Muscle layer of duodenum (tissue), 2 donors: ENCODE data around the gene YWHAE.
"Not testable (repeated sequence)": the region's sequence is repeated elsewhere in the genome, so short reads cannot be mapped to it uniquely, and the experiment has no call there.

Experiments used
- H3K27ac ChIP-seq: one replicate; pipeline ENCODE4 v1.7.0; 2013; ENCODE audit warnings: mild to moderate bottlenecking, low read length
- H3K27me3 ChIP-seq: one replicate; pipeline ENCODE4 v1.7.0; 2013; ENCODE audit warnings: low read depth, mild to moderate bottlenecking, control low read depth, low read length
- H3K36me3 ChIP-seq, 2 donors: one replicate each; pipeline ENCODE4 v1.7.0; 2013; ENCODE audit warnings: low read length in 2 of 2, control low read depth in 1 of 2, mild to moderate bottlenecking in 1 of 2; ENCODE audit not compliant: insufficient read depth in 2 of 2, control insufficient read depth in 1 of 2
- H3K4me1 ChIP-seq, 2 donors: one replicate each; pipeline ENCODE4 v1.7.0; 2013; ENCODE audit warnings: low read length in 2 of 2, mild to moderate bottlenecking in 2 of 2, control low read depth in 1 of 2, moderate library complexity in 1 of 2; ENCODE audit not compliant: insufficient read depth in 2 of 2, control insufficient read depth in 1 of 2
- H3K4me3 ChIP-seq, 2 donors: one replicate each; pipeline ENCODE4 v1.7.0; 2013; ENCODE audit warnings: low read length in 2 of 2, low read depth in 1 of 2, mild to moderate bottlenecking in 1 of 2
- H3K9me3 ChIP-seq, 2 donors: one replicate each; pipeline ENCODE4 v1.7.0; 2013; ENCODE audit warnings: low read length in 2 of 2, control low read depth in 1 of 2, mild to moderate bottlenecking in 1 of 2; ENCODE audit not compliant: control insufficient read depth in 1 of 2
- donor health status: healthy.

YWHAE gene

DNA sequence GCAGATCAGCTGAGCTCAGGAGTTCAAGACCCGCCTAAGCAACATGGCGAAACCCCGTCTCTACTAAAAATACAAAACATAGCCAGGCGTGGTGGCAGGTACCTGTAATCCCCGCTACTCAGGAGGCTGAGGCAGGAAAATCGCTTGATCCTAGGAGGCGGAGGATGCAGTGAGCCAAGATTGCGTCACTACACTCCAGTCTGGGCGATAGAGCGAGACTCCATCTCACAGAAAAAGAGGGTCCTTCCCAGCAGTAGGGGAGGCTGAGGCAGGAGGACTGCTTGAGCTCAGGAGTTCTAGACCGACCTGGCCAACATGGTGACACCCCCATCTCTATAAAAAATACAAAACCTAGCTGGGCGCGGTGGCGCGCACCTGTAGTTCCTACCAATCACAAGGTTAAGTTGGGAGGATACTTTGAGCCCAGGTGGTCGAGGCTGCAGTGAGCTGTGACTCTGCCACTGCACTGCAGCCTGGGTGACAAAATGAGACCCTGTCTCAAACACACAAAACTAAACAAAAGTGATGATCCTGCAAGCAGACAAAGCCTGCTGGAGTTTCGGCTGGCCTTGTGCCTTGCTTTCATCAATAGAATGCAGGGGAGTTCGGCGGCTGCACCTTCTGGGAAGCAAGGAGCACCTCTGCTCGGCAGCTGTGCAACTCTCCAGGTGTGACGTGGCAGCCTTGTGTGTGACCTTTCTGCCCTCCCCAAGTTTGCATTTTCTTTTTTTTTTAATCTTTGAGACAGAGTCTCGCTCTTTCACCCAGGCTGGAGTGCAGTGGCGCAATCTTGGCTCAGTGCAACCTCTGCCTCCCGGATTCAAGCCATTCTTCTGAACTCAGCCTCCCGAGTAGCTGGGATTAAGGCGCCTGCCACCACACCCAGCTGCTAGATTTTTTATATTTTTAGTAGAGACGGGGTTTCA lies 12.4 kb upstream of the YWHAE start:
- Histone ChIP-seq H3K4me3 (no peak overlapping the region), H3K27ac (no peak overlapping the region)

GRCh38 chr17:1402262-1402586 lies 2.2 kb upstream of the YWHAE start:
- Histone ChIP-seq H3K36me3 (peaks cover 0 to 12% of the 10 kb centered on the region in 2 donors), H3K27me3 (no peaks in the 10 kb centered on the region), H3K9me3 (no peaks in the 10 kb centered on the region), H3K4me1 (peaks cover 5 to 14% of the 10 kb centered on the region in 2 donors), H3K4me3 (no peak overlapping the region), H3K27ac (no peak overlapping the region)

More for the DNA sequence above, 12.4 kb upstream of the YWHAE start:
- Histone ChIP-seq H3K27me3 (no peaks in the 10 kb centered on the region), H3K4me1 (no peaks in the 10 kb centered on the region), H3K9me3 (no peaks in the 10 kb centered on the region), H3K36me3 (no peaks in the 10 kb centered on the region)

DNA sequence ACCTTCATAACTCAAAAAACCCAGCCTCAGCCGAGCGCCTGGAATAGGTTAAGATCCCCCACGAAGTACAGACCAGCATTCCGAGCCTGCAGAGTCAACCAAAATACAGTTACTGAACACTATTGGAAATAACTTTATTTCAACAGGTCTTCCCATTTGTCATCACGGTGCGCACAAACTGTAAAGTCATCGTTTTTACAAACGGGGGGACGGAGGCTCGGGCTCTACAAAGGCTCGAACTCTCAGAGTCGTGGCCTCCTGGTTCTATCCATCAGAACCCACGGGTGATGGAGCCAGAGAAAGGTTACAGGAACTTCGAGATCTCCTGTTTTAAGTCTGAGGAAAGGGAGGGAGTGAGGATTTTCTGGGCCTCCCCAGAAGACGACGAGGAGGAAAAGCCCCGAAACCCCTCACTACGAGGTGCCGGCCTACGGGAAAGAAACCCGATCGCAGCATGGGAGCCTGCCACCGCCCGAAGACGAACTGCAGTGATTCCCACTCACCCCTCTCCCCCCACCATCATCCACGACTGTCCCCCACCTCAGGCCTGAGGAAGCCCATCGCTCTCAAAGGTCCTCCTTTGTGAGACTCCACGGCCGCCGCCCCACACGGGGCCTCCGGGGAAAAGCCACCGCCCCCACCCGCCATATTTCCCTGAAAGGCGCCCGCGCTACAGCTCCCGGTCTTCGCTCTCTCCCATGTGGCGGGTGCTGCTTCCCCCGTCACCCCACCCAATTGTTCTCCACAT lies 917 bp downstream of the YWHAE start:
- peak overlapping the region; percentile 86 to 92 for H3K4me3 ChIP-seq
- peak overlapping the region; percentile 95 for H3K27ac ChIP-seq
- no peaks in the 10 kb centered on the region for H3K9me3 ChIP-seq

GRCh38 chr17:1398028-1398427 lies 2.0 kb downstream of the YWHAE start:
- Histone ChIP-seq H3K4me3 (peak overlapping the region; percentile 86 to 92), H3K27ac (peak overlapping the region; percentile 95)

More for the DNA sequence above, 917 bp downstream of the YWHAE start:
- Histone ChIP-seq H3K36me3 (peaks cover 0 to 12% of the 10 kb centered on the region in 2 donors), H3K4me1 (peaks cover 5 to 40% of the 10 kb centered on the region in 2 donors), H3K27me3 (no peaks in the 10 kb centered on the region)

GRCh38 chr17:1395876-1396665 lies 4.0 kb downstream of the YWHAE start:
- H3K36me3 ChIP-seq: peaks cover 0 to 12% of the 10 kb centered on the region in 2 donors
- H3K27me3 ChIP-seq, H3K4me3 ChIP-seq, H3K9me3 ChIP-seq, H3K27ac ChIP-seq: not testable (repeated sequence)
- H3K4me1 ChIP-seq: peaks cover 10 to 62% of the 10 kb centered on the region in 2 donors

More at GRCh38 chr17:1398028-1398427, 2.0 kb downstream of the YWHAE start:
- peaks cover 5 to 49% of the 10 kb centered on the region in 2 donors for H3K4me1 ChIP-seq
- H3K36me3 ChIP-seq: peaks cover 0 to 12% of the 10 kb centered on the region in 2 donors
- H3K9me3 ChIP-seq: no peaks in the 10 kb centered on the region
- no peaks in the 10 kb centered on the region for H3K27me3 ChIP-seq

- H3K27ac ChIP-seq: peak overlapping the region; percentile 37
- no peaks in the 10 kb centered on the region for H3K9me3 ChIP-seq
- H3K4me1 ChIP-seq: peaks cover 17 to 78% of the 10 kb centered on the region in 2 donors
- H3K4me3 ChIP-seq: no peak overlapping the region
- no peaks in the 10 kb centered on the region for H3K27me3 ChIP-seq
- H3K36me3 ChIP-seq: no peaks in the 10 kb centered on the region
Observed at GRCh38 chr17:1391577-1391976, 8.4 kb downstream of the YWHAE start.

DNA sequence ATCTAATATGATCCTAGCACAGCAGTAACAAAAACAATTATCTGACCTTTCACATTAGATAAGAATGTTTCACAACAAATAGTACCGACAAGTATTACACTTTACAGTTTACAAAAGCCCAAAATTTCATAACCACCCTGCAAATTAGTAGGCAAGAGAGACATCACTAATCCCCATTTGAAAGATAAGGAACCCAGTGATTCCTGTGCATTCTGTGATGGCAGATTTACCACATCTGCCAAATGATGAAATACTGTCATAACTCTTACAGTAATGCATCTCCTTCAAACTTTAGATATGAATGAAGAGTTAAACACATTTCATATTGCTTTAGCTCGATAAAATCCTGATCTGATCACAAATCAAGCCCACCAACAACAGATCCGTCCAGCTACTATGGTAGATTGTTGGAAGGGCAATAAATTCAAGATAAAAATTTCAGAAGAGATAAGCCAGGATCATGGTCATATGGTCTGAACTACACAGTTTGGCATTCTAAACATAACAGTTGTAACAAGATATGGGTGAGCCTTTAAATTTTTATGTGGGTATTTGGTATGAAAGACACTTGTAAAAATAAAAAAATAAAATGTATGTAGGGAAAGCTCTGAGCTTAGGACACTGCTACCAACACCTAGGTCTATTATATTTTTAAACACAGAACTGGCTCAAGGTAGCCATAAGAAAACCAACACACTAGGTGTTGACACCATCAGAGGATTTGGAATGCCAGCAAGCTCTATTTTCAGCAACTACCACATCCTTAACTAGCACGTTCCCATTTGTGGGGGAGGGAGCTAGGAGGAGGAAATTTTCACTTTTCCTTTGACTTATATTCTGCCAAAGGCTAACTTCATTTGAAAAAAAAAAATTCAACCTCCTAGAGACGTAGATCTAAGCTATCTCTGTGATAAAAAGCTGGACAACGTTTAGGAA lies 9.3 kb downstream of the YWHAE start:
- Histone ChIP-seq H3K4me3 (peak overlapping the region in 1 of 2 donors; percentile 22), H3K36me3 (no peaks in the 10 kb centered on the region), H3K27ac (peak overlapping the region; percentile 37), H3K4me1 (peaks cover 17 to 77% of the 10 kb centered on the region in 2 donors), H3K9me3 (no peaks in the 10 kb centered on the region), H3K27me3 (no peaks in the 10 kb centered on the region)

DNA sequence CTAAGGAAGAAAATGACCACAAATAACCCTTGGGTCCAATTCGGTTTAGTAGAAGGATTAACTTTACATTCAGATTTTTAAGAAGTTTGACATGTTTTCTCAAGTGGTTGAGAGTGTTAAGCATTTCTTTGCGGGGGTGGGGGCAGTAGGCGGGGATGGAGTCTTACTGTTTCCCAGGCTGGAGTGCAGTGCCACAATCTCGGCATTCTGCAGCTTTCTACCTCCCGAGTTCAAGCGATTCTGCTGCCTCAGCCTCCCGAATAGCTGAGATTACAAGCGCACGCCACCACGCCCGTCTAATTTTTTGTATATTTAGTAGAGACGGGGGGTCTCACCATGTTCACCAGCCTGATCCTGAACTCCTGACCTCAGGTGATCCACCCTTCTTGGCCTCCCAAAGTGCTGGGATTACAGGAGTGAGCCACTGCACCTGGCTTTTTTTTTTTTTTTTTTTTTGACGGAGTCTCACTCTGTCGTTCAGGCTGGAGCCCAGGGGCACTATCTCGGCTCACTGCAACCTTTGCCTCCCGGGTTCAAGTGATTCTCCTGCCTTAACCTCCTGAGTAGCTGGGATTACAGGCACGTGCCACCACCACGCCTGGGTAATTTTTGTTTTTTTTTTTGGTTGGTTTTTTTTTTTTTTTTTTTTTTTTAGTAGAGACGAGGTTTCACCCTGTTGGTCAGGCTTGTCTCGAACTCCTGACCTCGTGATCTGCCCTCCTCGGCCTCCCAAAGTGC lies 12.4 kb downstream of the YWHAE start:
- not testable (repeated sequence) for H3K4me3 ChIP-seq, H3K36me3 ChIP-seq, H3K9me3 ChIP-seq, H3K27ac ChIP-seq, H3K27me3 ChIP-seq
- H3K4me1 ChIP-seq: peaks cover 17 to 85% of the 10 kb centered on the region in 2 donors

DNA sequence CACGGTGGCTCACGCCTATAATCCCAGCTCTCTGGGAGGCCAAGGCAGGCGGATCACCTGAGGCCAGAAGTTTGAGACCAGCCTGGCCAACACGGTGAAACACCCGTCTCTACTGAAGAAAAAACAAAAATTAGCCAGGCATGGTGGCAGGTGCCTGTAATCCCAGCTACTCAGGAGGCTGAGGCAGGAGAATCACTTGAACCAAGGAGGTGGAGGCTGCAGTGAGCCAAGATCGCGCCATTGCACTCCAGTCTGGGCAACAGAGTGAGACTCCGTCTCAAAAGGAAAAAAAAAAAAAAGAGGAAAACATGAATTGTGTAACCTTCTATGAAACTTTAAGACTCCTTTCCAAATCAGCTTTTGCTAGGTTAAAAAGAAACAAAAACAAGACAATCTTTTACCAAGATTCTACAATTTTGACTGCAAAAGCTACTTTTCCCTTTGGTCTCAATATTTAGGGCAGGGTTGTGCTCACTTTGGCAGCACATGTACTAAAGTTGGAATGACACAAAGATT lies 13.3 kb downstream of the YWHAE start:
- H3K27ac ChIP-seq, H3K27me3 ChIP-seq, H3K9me3 ChIP-seq, H3K4me3 ChIP-seq, H3K36me3 ChIP-seq: not testable (repeated sequence)
- peaks cover 17 to 84% of the 10 kb centered on the region in 2 donors for H3K4me1 ChIP-seq

DNA sequence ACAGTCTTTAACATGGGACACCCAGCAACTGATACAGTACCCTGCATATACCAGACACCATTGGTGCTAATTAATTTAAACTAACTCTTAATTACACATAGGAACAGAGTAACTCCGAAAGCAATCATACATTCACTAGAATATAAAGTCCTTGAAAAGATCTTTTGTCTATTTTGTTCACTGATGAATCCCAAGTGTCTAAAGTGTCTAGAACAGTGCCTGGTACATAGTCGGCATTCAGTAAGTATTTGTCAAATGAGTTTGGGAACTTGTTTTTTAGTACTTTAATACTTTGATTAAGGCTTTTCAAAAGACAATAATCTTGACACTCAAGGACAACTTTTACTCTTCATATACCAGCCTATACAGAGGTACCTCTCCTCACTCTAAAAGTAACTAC lies 13.8 kb downstream of the YWHAE start:
- no peaks in the 10 kb centered on the region for H3K9me3 ChIP-seq
- no peak overlapping the region for H3K27ac ChIP-seq
- H3K4me1 ChIP-seq: peaks cover 14 to 84% of the 10 kb centered on the region in 2 donors

More for the DNA sequence above, 13.8 kb downstream of the YWHAE start:
- Histone ChIP-seq H3K4me3 (no peak overlapping the region), H3K27me3 (no peaks in the 10 kb centered on the region), H3K36me3 (no peaks in the 10 kb centered on the region)
